GM13977 (cell line): ENCODE results near the gene ADM2.
A peak's percentile ranks its signal among the peaks of the same experiment; 100 is the strongest.
"Not testable (repeated sequence)": the region's sequence is repeated elsewhere in the genome, so short reads cannot be mapped to it uniquely, and the experiment has no call there.

Experiments used
- DNase-seq: peaks from one replicate; pipeline ENCODE4 v3.0.0; 2012; ENCODE audit warnings: low spot score
- CTCF ChIP-seq: IDR thresholded peaks from 2 replicates; pipeline ENCODE4 v1.5.1; 2012; ENCODE audit warnings: mild to moderate bottlenecking, control low read depth; ENCODE audit not compliant: insufficient read depth; ENCODE audit errors: extremely low read depth, missing control alignments
- in situ Hi-C: fragments of 300-500 bp; cut with MboI; formaldehyde crosslinking; loops from one replicate; pipeline ENCODE4 v1.12.0; 2022; ENCODE audit warnings: low sequenced_read_pairs, low pct_unique_long_range_greater_than_20kb, mixed read lengths, inconsistent platforms; ENCODE audit not compliant: unreplicated experiment

The ADM2 gene

GRCh38 chr22:50531962-50532674, 50.8 kb downstream of the ADM2 start:
- no peak for DNase-seq
- in situ Hi-C loops = no loop called here
- peak; percentile 23 for TF ChIP-seq CTCF

- TF ChIP-seq CTCF = no peak
- no peak for DNase-seq
These were observed 51.8 kb downstream of the ADM2 start for GRCh38 chr22:50532824-50533796.

GRCh38 chr22:50533856-50534711, 52.7 kb downstream of the ADM2 start:
- DNase-seq = not testable (repeated sequence)

More at GRCh38 chr22:50532824-50533796, 51.8 kb downstream of the ADM2 start:
- in situ Hi-C loops = no loop called here

GRCh38 chr22:50535113-50535512, 53.8 kb downstream of the ADM2 start:
- in situ Hi-C loops = no loop called here
- no peak for DNase-seq
- no peak for TF ChIP-seq CTCF

More at GRCh38 chr22:50533856-50534711, 52.7 kb downstream of the ADM2 start:
- in situ Hi-C loops = not testable (repeated sequence)
